Measurements from ENCODE around the gene TMIGD2. TPM values are rescaled to one million over a fixed set of nuclear protein-coding genes. Genes with fewer than 3 reads are reported as not detected.

TMIGD2 gene
- total and polyA plus RNA-seq, 4 donors: 0.16 to 0.94 (median 0.48) TPM

GRCh38 chr19:4334929-4335570 lies 32.9 kb upstream of the TMIGD2 start:
- peaks cover 0 to 4% (median 2%) of the 10 kb centered on the region in 4 donors for H3K36me3 ChIP-seq (ENCODE audit: control insufficient read depth in 4 of 4, insufficient read depth in 3 of 4, low read depth in 1 of 4, low read length in 3 of 4)
- H3K4me1 ChIP-seq (ENCODE audit: control insufficient read depth in 4 of 4, insufficient read depth in 4 of 4, low read length in 3 of 4): peaks cover 2 to 20% (median 9%) of the 10 kb centered on the region in 4 donors
- no peak overlapping the region for H3K27ac ChIP-seq (ENCODE audit: low read depth in 1 of 2, low read length in 2 of 2)
- H3K9me3 ChIP-seq (ENCODE audit: control insufficient read depth in 4 of 4, low read length in 3 of 4): no peaks in the 10 kb centered on the region
- no peak for TF ChIP-seq FOXA1 (IDR thresholded peaks at IDR 0.05)
- TF ChIP-seq EGR1 (IDR thresholded peaks at IDR 0.05; ENCODE audit: low read depth in 2 of 2): no peak
- TF ChIP-seq SP1 (IDR thresholded peaks at IDR 0.05): no peak
- TF ChIP-seq ATF3 (IDR thresholded peaks at IDR 0.05): no peak
- TF ChIP-seq NR2F2 (IDR thresholded peaks at IDR 0.05): no peak
- no peak for TF ChIP-seq HNF4A (conservative IDR thresholded peaks at IDR 0.05)
- TF ChIP-seq JUND (IDR thresholded peaks at IDR 0.05): no peak
- TF ChIP-seq GABPA (IDR thresholded peaks at IDR 0.05 in 1 of 2, conservative IDR thresholded peaks at IDR 0.05 in 1 of 2): no peak
- TF ChIP-seq, protein P1, sequence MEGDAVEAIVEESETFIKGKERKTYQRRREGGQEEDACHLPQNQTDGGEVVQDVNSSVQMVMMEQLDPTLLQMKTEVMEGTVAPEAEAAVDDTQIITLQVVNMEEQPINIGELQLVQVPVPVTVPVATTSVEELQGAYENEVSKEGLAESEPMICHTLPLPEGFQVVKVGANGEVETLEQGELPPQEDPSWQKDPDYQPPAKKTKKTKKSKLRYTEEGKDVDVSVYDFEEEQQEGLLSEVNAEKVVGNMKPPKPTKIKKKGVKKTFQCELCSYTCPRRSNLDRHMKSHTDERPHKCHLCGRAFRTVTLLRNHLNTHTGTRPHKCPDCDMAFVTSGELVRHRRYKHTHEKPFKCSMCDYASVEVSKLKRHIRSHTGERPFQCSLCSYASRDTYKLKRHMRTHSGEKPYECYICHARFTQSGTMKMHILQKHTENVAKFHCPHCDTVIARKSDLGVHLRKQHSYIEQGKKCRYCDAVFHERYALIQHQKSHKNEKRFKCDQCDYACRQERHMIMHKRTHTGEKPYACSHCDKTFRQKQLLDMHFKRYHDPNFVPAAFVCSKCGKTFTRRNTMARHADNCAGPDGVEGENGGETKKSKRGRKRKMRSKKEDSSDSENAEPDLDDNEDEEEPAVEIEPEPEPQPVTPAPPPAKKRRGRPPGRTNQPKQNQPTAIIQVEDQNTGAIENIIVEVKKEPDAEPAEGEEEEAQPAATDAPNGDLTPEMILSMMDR (IDR thresholded peaks at IDR 0.05; ENCODE audit: low read depth, low read length, missing input control): no peak
- TF ChIP-seq MAX (IDR thresholded peaks at IDR 0.05): no peak
- no peak for TF ChIP-seq TAF1 (conservative IDR thresholded peaks at IDR 0.05)
- no peak for TF ChIP-seq FOXA2 (IDR thresholded peaks at IDR 0.05)
- no peak for TF ChIP-seq HNF4G (IDR thresholded peaks at IDR 0.05)
- TF ChIP-seq REST (IDR thresholded peaks at IDR 0.05): no peak
- TF ChIP-seq RAD21 (IDR thresholded peaks at IDR 0.05): no peak
- TF ChIP-seq RXRA (IDR thresholded peaks at IDR 0.05): no peak
- no peak for TF ChIP-seq YY1 (IDR thresholded peaks at IDR 0.05)
- TF ChIP-seq, protein P2, sequence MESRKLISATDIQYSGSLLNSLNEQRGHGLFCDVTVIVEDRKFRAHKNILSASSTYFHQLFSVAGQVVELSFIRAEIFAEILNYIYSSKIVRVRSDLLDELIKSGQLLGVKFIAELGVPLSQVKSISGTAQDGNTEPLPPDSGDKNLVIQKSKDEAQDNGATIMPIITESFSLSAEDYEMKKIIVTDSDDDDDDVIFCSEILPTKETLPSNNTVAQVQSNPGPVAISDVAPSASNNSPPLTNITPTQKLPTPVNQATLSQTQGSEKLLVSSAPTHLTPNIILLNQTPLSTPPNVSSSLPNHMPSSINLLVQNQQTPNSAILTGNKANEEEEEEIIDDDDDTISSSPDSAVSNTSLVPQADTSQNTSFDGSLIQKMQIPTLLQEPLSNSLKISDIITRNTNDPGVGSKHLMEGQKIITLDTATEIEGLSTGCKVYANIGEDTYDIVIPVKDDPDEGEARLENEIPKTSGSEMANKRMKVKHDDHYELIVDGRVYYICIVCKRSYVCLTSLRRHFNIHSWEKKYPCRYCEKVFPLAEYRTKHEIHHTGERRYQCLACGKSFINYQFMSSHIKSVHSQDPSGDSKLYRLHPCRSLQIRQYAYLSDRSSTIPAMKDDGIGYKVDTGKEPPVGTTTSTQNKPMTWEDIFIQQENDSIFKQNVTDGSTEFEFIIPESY (IDR thresholded peaks at IDR 0.05): no peak
- DNase-seq (ENCODE audit: low spot score): no peak
- H3K9ac ChIP-seq (ENCODE audit: low read depth in 1 of 2, low read length in 2 of 2): no peak overlapping the region
- WGBS: 90% methylated on average over 7 of the region's 7 CpGs
- H3K27me3 ChIP-seq (ENCODE audit: control insufficient read depth in 4 of 4, insufficient read depth in 4 of 4, low read length in 3 of 4): no peaks in the 10 kb centered on the region
- no peak overlapping the region for H3K4me3 ChIP-seq (ENCODE audit: low read depth in 1 of 3, low read length in 3 of 3)
